Skeletal muscle cell (primary cell): ENCODE measurements around the gene ZNF679.
"Not testable (repeated sequence)": the region's sequence is repeated elsewhere in the genome, so short reads cannot be mapped to it uniquely, and the experiment has no call there.

Experiments used
- DNase-seq: peaks from one replicate; pipeline ENCODE4 v3.0.0-alpha.2; 2010; ENCODE audit warnings: low read depth
- H3K4me3 ChIP-seq: 2 replicates; pipeline ENCODE4 v1.5.1; 2011; ENCODE audit warnings: low read depth, mild to moderate bottlenecking, control low read depth, low read length, moderate library complexity

Gene ZNF679

GRCh38 chr7:64228174-64228573 lies at the start of gene ZNF679:
Gene ZNF679, plus strand, starts transcription at chr7:64228474. Its CDS starts 20,644 bp downstream, at chr7:64249118.
- H3K4me3 ChIP-seq, DNase-seq: not testable (repeated sequence)

DNA sequence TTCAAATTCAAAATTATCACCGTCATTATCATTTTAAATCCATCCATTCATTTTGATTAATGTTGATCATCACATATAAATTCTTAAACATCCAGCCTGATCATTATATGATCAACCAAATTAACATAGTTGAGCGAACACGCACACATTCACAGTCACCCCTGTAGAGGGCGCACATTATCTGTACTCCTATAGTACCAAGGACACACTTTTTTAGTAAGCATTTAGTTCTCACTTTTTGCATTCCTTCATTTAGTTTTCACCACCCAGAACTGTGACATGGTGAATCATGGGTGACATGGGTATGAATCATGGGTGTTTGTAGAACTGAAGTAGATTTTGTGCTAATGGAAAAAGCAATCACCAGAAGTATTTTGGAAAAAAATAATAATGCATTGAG lies 47.3 kb upstream of the ZNF679 start:
- no peak for DNase-seq
- H3K4me3 ChIP-seq = no peak overlapping the region

- H3K4me3 ChIP-seq = no peak overlapping the region
These were observed 46.7 kb upstream of the ZNF679 start for GRCh38 chr7:64181586-64181985.

DNA sequence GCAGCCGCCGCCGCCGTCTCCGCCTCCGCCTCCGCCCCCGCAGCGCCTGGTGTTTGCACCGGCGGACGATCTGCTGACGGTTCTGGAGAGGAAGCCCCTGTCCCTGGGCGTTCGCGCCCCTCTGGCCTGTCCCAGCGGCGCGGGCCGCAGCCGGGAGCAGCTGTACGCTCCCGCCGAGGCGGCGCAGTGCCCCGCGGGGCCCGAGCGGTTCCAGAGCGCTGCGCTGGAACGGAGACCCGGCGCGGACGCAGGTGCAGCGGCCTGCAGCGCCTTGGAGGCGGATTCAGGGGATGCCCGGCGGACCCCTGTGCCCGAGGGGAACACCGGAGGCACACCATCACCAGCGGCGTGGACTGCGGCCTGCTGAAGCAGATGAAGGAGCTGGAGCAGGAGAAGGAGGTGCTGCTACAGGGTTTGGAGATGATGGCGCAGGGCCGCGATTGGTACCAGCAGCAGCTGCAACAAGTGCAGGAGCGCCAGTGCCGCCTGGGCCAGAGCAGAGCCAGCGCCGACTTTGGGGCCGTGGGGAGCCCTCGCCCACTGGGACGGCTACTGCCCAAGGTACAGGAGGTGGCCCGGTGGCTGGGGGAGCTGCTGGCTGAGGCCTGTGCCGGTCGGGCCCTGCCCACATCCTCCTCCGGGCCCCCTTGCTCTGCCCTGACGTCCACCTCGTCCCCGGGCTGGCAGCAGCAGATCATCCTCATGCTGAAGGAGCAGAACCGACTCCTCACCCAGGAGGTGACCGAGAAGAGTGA lies 46.1 kb upstream of the ZNF679 start:
- no peak overlapping the region for H3K4me3 ChIP-seq
- no peak for DNase-seq

More at GRCh38 chr7:64181586-64181985, 46.7 kb upstream of the ZNF679 start:
- no peak for DNase-seq

DNA sequence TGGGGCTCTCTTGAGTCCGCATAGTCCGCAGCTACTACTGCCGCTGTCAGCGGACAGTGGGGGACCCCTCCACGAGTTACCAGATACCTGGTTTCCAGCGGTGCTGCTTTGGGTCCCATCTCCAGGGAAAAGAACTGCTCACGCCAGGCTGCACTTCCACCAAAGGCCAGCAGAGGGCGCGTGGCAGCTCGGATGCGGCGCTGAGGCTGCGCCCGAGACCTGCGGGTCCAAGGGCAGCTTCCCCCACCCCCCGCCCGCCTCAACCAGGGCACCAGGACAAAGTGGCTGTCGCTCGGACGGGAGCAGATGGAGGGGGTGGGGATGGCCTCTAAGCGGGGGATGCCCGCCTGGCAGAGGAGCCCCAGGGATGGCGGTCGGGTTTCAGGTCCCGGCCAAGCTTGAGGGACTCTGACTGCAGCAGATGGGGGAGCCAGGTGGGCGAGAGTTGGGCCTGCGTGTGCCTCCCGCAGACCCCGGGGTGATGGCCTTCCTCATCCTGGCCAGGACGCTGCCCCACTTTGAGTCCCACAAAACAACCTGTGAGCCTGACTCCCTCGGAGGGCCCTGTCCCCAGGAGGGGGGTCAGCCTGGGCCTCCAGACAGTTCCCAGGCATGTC lies 45.0 kb upstream of the ZNF679 start:
- no peak for DNase-seq
- H3K4me3 ChIP-seq = no peak overlapping the region

GRCh38 chr7:64183827-64184372 lies 44.4 kb upstream of the ZNF679 start:
- H3K4me3 ChIP-seq = no peak overlapping the region
- DNase-seq = no peak

DNA sequence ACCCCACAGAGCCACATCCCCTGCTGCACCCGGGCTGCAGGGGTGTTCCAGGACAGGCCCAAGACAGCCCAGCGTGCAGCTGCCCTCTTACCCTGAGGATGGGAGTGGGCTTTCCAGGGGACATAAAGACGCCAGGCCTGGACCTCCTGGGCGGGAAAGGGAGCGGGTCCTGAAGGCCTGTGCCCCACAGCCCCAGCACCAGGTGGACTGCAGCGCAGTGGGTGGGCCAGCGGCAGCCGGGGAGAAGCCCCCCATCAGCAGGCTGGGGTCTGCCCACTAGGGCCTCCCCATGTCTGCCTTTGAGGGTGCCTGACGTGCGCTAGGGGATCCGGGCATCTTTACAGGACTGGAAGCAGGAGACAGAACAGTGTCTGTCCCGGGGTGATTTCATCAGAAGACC lies 43.9 kb upstream of the ZNF679 start:
- DNase-seq = no peak
- H3K4me3 ChIP-seq = no peak overlapping the region

DNA sequence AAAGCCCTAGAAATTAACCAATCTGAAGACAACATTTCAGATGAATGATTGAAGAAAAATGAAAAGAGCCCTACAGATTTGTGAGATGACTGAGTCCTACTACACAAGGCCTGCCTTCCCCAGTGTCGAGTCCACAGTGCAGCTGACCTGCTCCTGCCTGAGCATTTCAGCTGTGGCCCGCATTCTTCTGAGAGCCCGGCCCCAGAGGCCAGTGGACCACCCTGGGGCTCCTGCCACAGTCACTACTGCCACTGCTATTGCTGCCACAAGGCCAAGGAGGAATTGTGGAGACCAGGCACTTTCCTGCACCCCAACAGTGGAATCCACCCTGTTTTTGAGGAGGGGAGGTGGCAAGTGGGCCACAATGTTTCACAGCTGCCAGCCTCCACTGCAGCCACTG lies 40.9 kb upstream of the ZNF679 start:
- no peak for DNase-seq
- H3K4me3 ChIP-seq = no peak overlapping the region

GRCh38 chr7:64192148-64192704 lies 36.0 kb upstream of the ZNF679 start:
- no peak for DNase-seq
- H3K4me3 ChIP-seq = no peak overlapping the region

DNA sequence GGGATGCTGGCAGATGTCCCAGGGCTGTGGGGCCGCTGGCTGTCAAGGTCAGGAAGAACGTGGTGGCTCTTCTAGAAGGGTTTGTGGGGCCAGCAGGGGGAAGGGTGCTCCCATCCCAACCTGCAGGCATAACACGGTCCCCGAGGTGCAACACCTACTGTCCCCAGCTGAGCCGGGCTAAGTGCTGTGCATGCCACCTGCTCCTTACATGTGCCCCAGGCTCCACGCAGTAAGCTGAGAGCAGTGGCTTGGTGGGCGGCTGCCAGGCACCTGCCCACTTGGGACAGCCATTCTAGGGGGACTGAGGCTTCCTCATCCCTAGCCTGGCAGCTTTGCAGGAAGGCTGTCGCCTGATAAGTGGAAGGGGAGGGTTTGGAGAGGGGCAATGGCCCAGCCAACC lies 35.5 kb upstream of the ZNF679 start:
- DNase-seq = no peak
- no peak overlapping the region for H3K4me3 ChIP-seq

DNA sequence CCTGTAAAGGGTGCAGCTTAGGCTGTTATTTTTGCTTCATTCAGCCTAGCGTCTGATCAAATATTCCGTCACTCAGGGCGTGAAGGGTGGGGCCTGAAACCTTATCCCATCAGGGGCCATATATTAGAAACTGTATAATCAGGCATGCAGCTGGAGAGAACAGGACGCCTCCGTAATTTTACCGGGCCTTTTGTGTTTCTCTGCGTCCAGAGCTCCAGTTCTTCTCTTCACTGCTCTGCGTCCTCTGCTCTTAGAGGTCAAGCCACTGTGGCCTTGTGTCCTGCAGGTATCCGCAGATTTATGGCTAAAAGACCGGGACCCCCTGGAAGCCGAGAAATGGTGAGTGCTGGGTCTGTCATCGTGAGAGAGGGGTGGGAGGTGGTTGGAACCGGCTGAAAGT lies 21.4 kb upstream of the ZNF679 start, which contains the start of gene ZNF735:
ZNF735 (plus strand) TSS at position 301 of the 400 bp plus-strand sequence; CDS start at position 301, 0 bp downstream.
- H3K4me3 ChIP-seq = no peak within 1 kb of the TSS
- DNase-seq = no peak

- H3K4me3 ChIP-seq, DNase-seq: not testable (repeated sequence)
These were observed 8.5 kb upstream of the ZNF679 start for GRCh38 chr7:64219710-64220298.

DNA sequence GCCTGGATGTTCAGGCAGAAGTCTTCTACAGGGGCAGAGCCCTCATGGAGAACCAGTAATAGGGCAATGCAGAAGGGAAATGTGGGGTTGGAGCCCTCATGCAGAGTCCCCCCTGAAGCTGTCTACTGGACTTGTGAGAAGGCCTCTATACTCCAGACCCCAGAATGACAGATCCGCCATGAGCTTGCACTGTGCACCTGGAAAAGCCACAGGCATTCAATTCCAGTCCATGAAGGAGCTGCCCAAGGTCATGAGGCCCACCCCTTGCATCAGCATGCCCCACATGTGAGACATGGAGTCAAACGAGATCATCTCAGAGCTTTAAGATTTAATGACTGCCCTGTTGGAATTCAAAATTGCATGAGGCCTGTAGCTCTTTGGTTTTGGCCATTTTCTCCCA lies 4.9 kb upstream of the ZNF679 start:
- H3K4me3 ChIP-seq = no peak overlapping the region
- no peak for DNase-seq

GRCh38 chr7:64266341-64266919 lies 38.2 kb downstream of the ZNF679 start:
- H3K4me3 ChIP-seq = no peak overlapping the region
- DNase-seq = no peak

DNA sequence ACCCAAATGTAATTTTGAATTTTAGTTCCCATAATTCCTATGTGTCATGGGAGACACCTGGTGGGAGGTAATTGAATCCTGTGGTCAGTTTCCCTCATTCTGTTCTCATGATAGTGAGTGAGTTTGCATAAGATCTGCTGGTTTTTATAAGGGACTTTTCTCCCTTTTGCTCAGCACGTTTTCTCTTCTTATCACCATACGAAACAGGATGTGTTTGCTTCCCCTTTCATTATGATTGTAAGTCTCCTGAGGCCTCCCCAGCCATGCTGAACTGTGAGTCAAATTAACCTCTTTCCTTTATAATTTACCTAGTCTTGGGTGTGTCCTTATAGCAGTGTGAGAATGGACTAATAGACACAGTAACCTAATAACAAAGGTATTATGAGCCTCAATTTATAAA lies 49.4 kb downstream of the ZNF679 start:
- no peak overlapping the region for H3K4me3 ChIP-seq
- DNase-seq = no peak

DNA sequence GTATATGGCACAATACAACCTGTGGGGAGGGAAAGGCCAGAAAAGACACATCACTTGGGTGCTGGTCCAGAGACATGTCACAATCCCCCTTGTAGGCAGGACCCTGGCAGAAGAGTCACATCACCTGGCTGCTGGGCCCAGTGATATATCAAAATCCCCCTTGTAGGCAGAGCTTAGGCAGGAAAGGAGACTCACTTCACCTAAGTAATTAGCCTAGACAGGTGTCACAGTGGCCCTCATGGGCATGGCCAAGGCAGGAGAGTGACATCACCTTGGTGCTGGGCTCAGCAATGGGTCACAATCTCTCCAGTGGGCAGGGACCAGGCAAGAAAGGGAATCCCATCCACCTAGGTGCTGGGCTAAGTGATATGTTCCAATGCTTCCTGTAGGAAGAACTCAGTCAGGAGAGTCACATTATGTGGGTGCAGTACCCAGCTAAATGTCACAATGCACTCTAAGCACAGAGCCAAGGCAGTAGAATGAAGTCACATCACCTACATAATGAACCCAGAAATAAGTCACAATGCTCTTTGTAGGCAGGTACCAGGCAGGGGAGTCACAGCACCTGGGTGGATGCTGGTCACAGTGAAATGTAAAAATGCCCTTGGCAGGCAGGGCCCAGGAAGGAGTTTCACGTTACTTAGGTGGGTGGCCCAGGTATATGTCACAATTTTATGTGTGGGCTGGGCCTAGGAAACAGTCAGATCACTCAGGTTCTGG lies 66.6 kb downstream of the ZNF679 start:
- H3K4me3 ChIP-seq = no peak overlapping the region
- no peak for DNase-seq

DNA sequence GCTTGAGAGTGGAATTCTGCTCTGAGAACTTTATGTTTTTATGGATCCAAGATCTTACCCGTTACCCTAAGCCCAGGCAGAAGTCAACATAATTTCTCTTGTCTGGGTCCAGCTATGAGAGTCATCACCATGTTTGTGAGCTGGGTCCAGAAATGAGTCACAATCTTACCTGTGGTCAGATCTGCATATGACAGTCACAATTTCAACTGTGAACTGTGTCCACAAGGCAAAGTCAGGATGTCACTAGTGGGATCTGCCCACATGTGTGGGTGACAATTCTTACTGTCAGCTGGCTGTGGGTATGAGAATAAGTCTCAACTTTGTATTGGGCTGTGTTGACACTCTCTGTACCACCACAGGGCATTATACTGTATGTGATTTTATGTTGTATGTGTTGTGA lies 69.1 kb downstream of the ZNF679 start:
- H3K4me3 ChIP-seq, DNase-seq: not testable (repeated sequence)

- DNase-seq = no peak
- no peak overlapping the region for H3K4me3 ChIP-seq
These were observed 72.5 kb downstream of the ZNF679 start for GRCh38 chr7:64300641-64301405.
